Stimulated activated naive B cell treated with anti-CD40 and anti-IgM and Interleukin-4, amounts not matched to agents 10 μg/mL and 1 μg/mL and 100 μg/mL, for 72 hours (primary cell): ENCODE data around the gene POLN.

Source experiments
- ATAC-seq, 2 donors: fragments of 150-1000 bp; cut with Tn5 transposase; replicated peaks; 2 replicates each; pipeline ENCODE4 v1.10.0; 2021; ENCODE audit warnings: moderate library complexity in 1 of 2
- DNase-seq: peaks from one replicate; pipeline ENCODE4 v3.0.0; 2021
- H3K27ac Mint-ChIP-seq: one replicate; pipeline ENCODE4 v1.8.0; 2022; ENCODE audit warnings: mild to moderate bottlenecking, mixed read lengths
- H3K27me3 Mint-ChIP-seq, 2 donors: one replicate each; pipeline ENCODE4 v1.8.0; 2022; ENCODE audit warnings: mixed read lengths in 2 of 2
- H3K36me3 Mint-ChIP-seq, 2 donors: one replicate each; pipeline ENCODE4 v1.8.0; 2022; ENCODE audit warnings: mixed read lengths in 2 of 2, mild to moderate bottlenecking in 1 of 2
- H3K4me1 Mint-ChIP-seq, 2 donors: one replicate each; pipeline ENCODE4 v1.8.0; 2022; ENCODE audit warnings: mixed read lengths in 2 of 2, mild to moderate bottlenecking in 1 of 2
- H3K4me3 Mint-ChIP-seq, 2 donors: one replicate each; pipeline ENCODE4 v1.8.0; 2022; ENCODE audit warnings: mild to moderate bottlenecking in 2 of 2, mixed read lengths in 2 of 2, moderate library complexity in 1 of 2
- H3K9me3 Mint-ChIP-seq, 2 donors: one replicate each; pipeline ENCODE4 v1.8.0; 2022; ENCODE audit warnings: mixed read lengths in 2 of 2, mild to moderate bottlenecking in 1 of 2

Gene POLN

GRCh38 chr4:2138846-2139500, 102.9 kb downstream of the POLN start:
- H3K4me1 Mint-ChIP-seq = peaks cover 9 to 10% of the 10 kb centered on the region in 2 donors

GRCh38 chr4:2136726-2137125, 105.2 kb downstream of the POLN start:
- peaks cover 0 to 3% of the 10 kb centered on the region in 2 donors for H3K36me3 Mint-ChIP-seq
- H3K4me3 Mint-ChIP-seq = no peak overlapping the region
- ATAC-seq (no peak), DNase-seq (no peak)
- peaks cover 7 to 9% of the 10 kb centered on the region in 2 donors for H3K4me1 Mint-ChIP-seq
- no peak overlapping the region for H3K27ac Mint-ChIP-seq
- peaks cover 21 to 43% of the 10 kb centered on the region in 2 donors for H3K27me3 Mint-ChIP-seq
- H3K9me3 Mint-ChIP-seq = peaks cover 6 to 11% of the 10 kb centered on the region in 2 donors

More at GRCh38 chr4:2138846-2139500, 102.9 kb downstream of the POLN start:
- no peak overlapping the region for H3K27ac Mint-ChIP-seq
- no peak for DNase-seq
- H3K9me3 Mint-ChIP-seq = no peaks in the 10 kb centered on the region
- ATAC-seq = no peak
- H3K4me3 Mint-ChIP-seq = no peak overlapping the region
- peaks cover 21 to 39% of the 10 kb centered on the region in 2 donors for H3K27me3 Mint-ChIP-seq
- no peaks in the 10 kb centered on the region for H3K36me3 Mint-ChIP-seq

- ATAC-seq = no peak
- DNase-seq = no peak
- peaks cover 0 to 3% of the 10 kb centered on the region in 2 donors for H3K36me3 Mint-ChIP-seq
- no peak overlapping the region for H3K27ac Mint-ChIP-seq
- no peak overlapping the region for H3K4me3 Mint-ChIP-seq
- peaks cover 0 to 7% of the 10 kb centered on the region in 2 donors for H3K4me1 Mint-ChIP-seq
- H3K27me3 Mint-ChIP-seq = peaks cover 21 to 43% of the 10 kb centered on the region in 2 donors
- H3K9me3 Mint-ChIP-seq = peaks cover 8 to 15% of the 10 kb centered on the region in 2 donors
These were observed 106.8 kb downstream of the POLN start for GRCh38 chr4:2135083-2135482.

- ATAC-seq = no peak
- Mint-ChIP-seq H3K36me3 (peaks cover 0 to 6% of the 10 kb centered on the region in 2 donors), H3K27ac (no peak overlapping the region), H3K4me3 (no peak overlapping the region), H3K9me3 (peaks cover 8 to 15% of the 10 kb centered on the region in 2 donors), H3K4me1 (peaks cover 0 to 7% of the 10 kb centered on the region in 2 donors), H3K27me3 (peaks cover 18 to 30% of the 10 kb centered on the region in 2 donors)
- DNase-seq = no peak
These were observed 109.5 kb downstream of the POLN start for GRCh38 chr4:2132438-2132837.

GRCh38 chr4:2127609-2128332, 114.2 kb downstream of the POLN start:
- H3K27me3 Mint-ChIP-seq = peaks cover 17 to 18% of the 10 kb centered on the region in 2 donors
- peaks cover 8 to 14% of the 10 kb centered on the region in 2 donors for H3K9me3 Mint-ChIP-seq
- peaks cover 1 to 6% of the 10 kb centered on the region in 2 donors for H3K36me3 Mint-ChIP-seq
- H3K4me3 Mint-ChIP-seq = no peak overlapping the region
- DNase-seq (no peak), ATAC-seq (no peak)
- no peaks in the 10 kb centered on the region for H3K4me1 Mint-ChIP-seq
- H3K27ac Mint-ChIP-seq = no peak overlapping the region

- Mint-ChIP-seq H3K27ac (no peak overlapping the region), H3K4me3 (no peak overlapping the region), H3K9me3 (peaks cover 0 to 1% of the 10 kb centered on the region in 2 donors), H3K27me3 (peaks cover 23 to 28% of the 10 kb centered on the region in 2 donors), H3K36me3 (peaks cover 1 to 3% of the 10 kb centered on the region in 2 donors), H3K4me1 (no peaks in the 10 kb centered on the region)
- ATAC-seq (no peak), DNase-seq (no peak)
These were observed 115.4 kb downstream of the POLN start for GRCh38 chr4:2126309-2127043.

GRCh38 chr4:2125831-2126230, 116.1 kb downstream of the POLN start:
- Mint-ChIP-seq H3K27ac (no peak overlapping the region), H3K36me3 (peaks cover 1 to 3% of the 10 kb centered on the region in 2 donors)

GRCh38 chr4:2125023-2125422, 116.9 kb downstream of the POLN start:
- H3K9me3 Mint-ChIP-seq = no peaks in the 10 kb centered on the region
- no peak overlapping the region for H3K4me3 Mint-ChIP-seq
- DNase-seq = no peak
- ATAC-seq = no peak
- H3K27me3 Mint-ChIP-seq = peaks cover 28 to 33% of the 10 kb centered on the region in 2 donors
- H3K36me3 Mint-ChIP-seq = peaks cover 1 to 3% of the 10 kb centered on the region in 2 donors
- H3K27ac Mint-ChIP-seq = no peak overlapping the region
- H3K4me1 Mint-ChIP-seq = no peaks in the 10 kb centered on the region

More at GRCh38 chr4:2125831-2126230, 116.1 kb downstream of the POLN start:
- peaks cover 26 to 32% of the 10 kb centered on the region in 2 donors for H3K27me3 Mint-ChIP-seq
- H3K4me3 Mint-ChIP-seq = no peak overlapping the region
- no peaks in the 10 kb centered on the region for H3K9me3 Mint-ChIP-seq
- no peak for ATAC-seq
- no peak for DNase-seq
- H3K4me1 Mint-ChIP-seq = no peaks in the 10 kb centered on the region

GRCh38 chr4:2116687-2117400, 125.1 kb downstream of the POLN start:
- Mint-ChIP-seq H3K9me3 (no peaks in the 10 kb centered on the region), H3K4me1 (no peaks in the 10 kb centered on the region)

GRCh38 chr4:2105559-2105958, 136.4 kb downstream of the POLN start:
- ATAC-seq = no peak
- H3K36me3 Mint-ChIP-seq = peaks cover 2 to 14% of the 10 kb centered on the region in 2 donors
- H3K27me3 Mint-ChIP-seq = peaks cover 22 to 25% of the 10 kb centered on the region in 2 donors
- no peak for DNase-seq
- no peak overlapping the region for H3K4me3 Mint-ChIP-seq
- peaks cover 12 to 16% of the 10 kb centered on the region in 2 donors for H3K9me3 Mint-ChIP-seq
- no peak overlapping the region for H3K27ac Mint-ChIP-seq
- H3K4me1 Mint-ChIP-seq = peaks cover 2 to 5% of the 10 kb centered on the region in 2 donors

More at GRCh38 chr4:2116687-2117400, 125.1 kb downstream of the POLN start:
- Mint-ChIP-seq H3K4me3 (no peak overlapping the region), H3K27me3 (peaks cover 17 to 29% of the 10 kb centered on the region in 2 donors), H3K27ac (no peak overlapping the region), H3K36me3 (no peaks in the 10 kb centered on the region)
- DNase-seq = no peak
- no peak for ATAC-seq

- Mint-ChIP-seq H3K4me1 (peaks cover 2 to 5% of the 10 kb centered on the region in 2 donors), H3K36me3 (peaks cover 2 to 16% of the 10 kb centered on the region in 2 donors), H3K27me3 (peaks cover 18 to 21% of the 10 kb centered on the region in 2 donors), H3K27ac (no peak overlapping the region), H3K9me3 (peaks cover 15 to 16% of the 10 kb centered on the region in 2 donors), H3K4me3 (no peak overlapping the region)
- DNase-seq (no peak), ATAC-seq (peak; percentile 51 to 56)
These were observed 137.2 kb downstream of the POLN start for GRCh38 chr4:2104556-2105345.

GRCh38 chr4:2103843-2104547, 137.9 kb downstream of the POLN start:
- H3K4me3 Mint-ChIP-seq = no peak overlapping the region
- peaks cover 15 to 16% of the 10 kb centered on the region in 2 donors for H3K9me3 Mint-ChIP-seq
- no peak overlapping the region for H3K27ac Mint-ChIP-seq
- peaks cover 2 to 5% of the 10 kb centered on the region in 2 donors for H3K4me1 Mint-ChIP-seq
- peaks cover 18 to 22% of the 10 kb centered on the region in 2 donors for H3K27me3 Mint-ChIP-seq
- H3K36me3 Mint-ChIP-seq = peaks cover 2 to 16% of the 10 kb centered on the region in 2 donors
- ATAC-seq (peak; percentile 77 to 87), DNase-seq (no peak)
